GM19397 (cell line): ENCODE measurements around the gene SYP.
A peak's percentile ranks its signal among the peaks of the same experiment; 100 is the strongest.

Experiments
- ATAC-seq: cut with Tn5 transposase; IDR thresholded peaks from one replicate; pipeline ENCODE4 v1.9.1; 2021; ENCODE audit warnings: mild to moderate bottlenecking, moderate library complexity; ENCODE audit not compliant: unreplicated experiment

The SYP gene

DNA sequence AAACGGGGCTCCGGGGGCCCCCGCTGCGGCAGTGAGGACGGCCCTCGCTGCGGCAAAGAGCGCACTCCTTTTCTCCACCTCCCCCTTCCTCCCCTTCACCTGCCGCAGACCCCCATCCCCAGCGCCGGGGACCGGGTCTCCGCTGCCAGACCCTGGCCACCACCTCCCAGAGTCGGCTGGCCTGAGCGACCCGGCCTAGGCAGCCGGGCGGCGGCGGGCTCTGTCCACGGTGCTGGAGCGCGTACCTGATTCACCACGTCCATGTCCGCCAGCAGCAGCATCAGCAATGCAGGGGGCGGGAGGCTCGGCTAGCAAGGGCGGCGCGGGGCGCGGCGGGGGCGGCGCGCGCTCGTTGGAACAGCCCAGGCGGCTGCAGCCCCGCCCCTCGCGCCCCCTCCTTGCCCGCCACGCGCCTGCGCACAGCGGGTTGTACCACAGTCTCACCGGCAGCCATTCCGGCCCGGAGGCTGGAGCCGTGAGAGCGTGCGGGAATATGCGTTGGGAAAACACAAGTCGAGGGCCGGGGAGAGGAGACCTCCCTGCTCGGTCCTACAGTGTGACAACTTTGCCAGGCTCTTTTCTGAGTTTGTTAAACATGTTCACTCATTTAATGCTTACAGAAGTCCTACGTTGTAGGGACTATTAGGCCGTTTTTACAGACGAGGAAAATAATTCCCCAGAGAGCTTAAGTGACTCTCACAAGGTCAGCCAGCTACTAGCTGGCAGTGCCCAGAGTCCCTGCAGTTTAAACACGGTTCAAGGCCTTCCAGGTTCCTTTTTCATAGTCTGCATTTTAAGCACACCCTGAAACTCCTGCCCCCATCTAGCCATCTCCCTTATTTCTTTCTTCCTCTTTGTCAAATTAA is at the start of gene SYP:
Gene SYP, minus strand, starts transcription at position 288 of the 866 bp plus-strand sequence. Its CDS starts 7 bp downstream, at position 281.
- peak; percentile 98 for ATAC-seq

- ATAC-seq: no peak
These were observed 49.6 kb upstream of the SYP start for GRCh38 chrX:49249616-49250015.

GRCh38 chrX:49249071-49249470 is 49.1 kb upstream of the SYP start:
- no peak for ATAC-seq

- no peak for ATAC-seq
These were observed 48.2 kb upstream of the SYP start for GRCh38 chrX:49247916-49248811.

DNA sequence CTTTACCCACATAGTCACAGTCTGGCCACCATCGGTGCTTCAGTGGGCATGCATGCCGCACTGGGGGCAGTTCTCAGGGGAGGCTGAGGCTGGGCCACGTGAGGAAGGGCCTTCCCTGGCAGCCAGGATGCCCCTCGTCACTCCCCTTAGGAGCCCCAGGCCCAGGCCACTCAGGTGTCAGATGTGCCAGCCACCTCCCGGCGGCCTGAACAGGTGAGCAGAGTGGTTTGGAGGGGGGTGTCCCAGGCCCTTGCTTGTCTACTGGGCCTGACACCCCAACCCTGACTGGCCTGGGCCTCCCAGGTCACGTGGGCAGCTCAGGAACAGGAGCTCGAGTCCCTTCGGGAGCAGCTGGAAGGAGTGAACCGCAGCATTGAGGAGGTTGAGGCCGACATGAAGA is 47.4 kb upstream of the SYP start:
- no peak for ATAC-seq

- ATAC-seq: no peak
These were observed 46.5 kb upstream of the SYP start for GRCh38 chrX:49246541-49246940.

DNA sequence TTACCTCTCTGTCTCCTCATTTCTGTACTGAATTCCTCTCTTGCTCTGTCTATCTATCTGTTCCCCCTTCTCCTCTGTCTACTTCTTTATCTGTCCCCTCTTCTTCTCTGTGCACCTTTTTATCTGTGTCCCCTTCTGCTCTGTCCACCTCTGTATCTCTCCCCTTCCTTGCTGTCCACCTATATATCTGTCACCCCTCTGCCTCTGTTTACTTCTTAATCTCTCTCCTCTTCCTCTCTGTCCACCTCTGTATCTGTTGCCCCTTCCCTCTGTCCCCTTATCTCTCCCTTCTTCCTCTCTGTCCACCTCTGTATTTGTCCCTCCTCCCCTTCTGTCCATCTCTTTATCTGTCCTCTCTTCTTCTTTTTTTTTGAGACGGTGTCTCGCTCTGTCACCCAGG is 44.2 kb upstream of the SYP start:
- no peak for ATAC-seq

DNA sequence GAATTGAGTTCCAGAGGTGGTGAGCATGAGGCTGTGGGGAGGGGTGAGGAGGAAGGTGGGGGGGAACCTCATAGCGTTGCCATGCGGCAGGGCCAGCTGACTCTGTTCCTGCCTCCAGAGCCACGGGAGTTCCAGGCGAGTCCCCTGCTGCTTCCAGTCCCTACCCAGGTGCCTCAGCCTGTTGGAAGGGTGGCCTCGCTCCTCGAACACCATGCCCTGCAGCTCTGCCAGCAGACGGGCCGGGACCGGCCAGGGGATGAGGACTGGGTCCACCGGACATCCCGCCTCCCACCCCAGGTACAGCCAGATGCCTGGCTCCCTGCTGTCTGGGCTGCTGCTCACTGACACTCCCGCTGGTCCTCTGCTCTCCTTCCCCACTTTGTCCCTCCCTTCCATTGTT is 43.2 kb upstream of the SYP start:
- no peak for ATAC-seq

GRCh38 chrX:49242545-49243066 is 42.6 kb upstream of the SYP start:
- no peak for ATAC-seq

DNA sequence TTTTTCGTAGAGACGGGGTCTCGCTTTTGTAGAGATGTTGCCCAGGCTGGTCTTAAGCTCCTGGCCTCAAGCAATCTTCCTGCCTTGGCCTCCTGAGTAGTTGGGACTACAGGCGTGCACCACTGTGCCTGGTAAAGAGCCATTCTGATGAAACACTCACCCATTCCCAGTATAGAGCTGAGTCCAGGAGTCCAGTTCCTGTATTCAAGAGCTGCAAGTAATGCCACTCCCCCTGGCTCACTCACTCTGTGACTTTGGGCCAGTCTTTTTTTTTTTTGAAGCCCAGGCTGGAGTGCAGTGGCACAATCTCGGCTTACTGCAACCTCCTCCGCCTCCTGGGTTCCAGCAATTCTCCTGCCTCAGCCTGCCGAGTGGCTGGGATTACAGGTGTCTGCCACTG is 38.7 kb upstream of the SYP start:
- no peak for ATAC-seq

DNA sequence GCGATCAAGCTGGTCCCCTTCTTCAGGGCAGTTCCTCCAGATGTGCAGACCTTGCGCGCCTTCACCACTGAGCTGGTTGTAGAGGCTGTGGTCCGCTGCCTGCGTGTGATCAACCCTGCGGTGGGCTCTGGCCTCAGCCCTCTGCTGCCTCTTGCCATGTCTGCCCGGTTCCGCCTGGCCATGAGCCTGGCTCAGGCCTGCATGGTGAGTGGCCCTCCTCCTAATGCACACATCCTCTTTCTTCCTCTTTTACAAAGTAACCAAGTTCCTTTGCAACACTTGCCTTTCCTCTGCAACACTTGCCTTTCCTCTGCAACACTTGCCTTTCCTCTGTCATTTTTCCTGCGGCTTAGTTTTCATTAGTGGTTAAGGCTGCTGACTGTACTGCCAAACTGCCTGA is 37.1 kb upstream of the SYP start:
- ATAC-seq: no peak

DNA sequence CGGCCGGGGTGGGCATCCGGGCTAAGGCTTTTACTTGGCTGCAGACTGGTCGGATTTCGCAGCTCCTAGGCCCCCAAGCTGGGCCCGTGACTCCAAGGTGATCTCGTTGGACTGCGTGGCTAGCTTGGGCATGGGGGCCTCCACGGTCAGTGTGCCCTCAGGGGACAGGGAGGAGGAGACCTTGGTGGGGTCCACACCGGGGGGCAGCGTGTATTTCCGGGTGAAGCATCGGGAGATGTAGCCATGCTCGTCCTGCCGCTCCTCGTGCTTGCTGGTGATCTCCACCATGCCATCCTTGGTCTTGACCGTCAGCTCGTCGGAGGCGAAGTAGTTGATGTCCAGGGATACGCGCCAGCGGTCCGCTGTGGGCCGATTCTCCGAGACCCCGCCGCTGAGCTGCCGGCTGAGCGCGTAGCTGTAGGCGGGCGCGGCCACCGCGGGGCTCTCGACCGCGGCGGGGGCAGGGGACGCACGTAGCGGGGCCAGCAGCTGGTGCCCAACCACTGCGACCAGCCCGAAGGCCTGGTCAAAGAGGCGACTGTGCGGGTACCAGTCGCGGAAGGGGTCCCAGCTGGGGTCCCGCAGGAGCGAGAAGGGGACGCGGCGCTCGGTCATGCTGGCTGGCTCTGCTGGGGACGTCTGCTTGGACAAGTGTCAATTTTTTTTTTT is 34.0 kb upstream of the SYP start:
- ATAC-seq: no peak

GRCh38 chrX:49233176-49233575 is 33.2 kb upstream of the SYP start, which contains the start of gene CACNA1F:
Gene CACNA1F, minus strand, starts transcription at chrX:49233340. Its CDS starts 31 bp downstream, at chrX:49233309.
- ATAC-seq: no peak

- no peak for ATAC-seq
These were observed 32.5 kb upstream of the SYP start for GRCh38 chrX:49232525-49232924.

- ATAC-seq: no peak
These were observed 31.5 kb upstream of the SYP start for GRCh38 chrX:49231333-49232000.

DNA sequence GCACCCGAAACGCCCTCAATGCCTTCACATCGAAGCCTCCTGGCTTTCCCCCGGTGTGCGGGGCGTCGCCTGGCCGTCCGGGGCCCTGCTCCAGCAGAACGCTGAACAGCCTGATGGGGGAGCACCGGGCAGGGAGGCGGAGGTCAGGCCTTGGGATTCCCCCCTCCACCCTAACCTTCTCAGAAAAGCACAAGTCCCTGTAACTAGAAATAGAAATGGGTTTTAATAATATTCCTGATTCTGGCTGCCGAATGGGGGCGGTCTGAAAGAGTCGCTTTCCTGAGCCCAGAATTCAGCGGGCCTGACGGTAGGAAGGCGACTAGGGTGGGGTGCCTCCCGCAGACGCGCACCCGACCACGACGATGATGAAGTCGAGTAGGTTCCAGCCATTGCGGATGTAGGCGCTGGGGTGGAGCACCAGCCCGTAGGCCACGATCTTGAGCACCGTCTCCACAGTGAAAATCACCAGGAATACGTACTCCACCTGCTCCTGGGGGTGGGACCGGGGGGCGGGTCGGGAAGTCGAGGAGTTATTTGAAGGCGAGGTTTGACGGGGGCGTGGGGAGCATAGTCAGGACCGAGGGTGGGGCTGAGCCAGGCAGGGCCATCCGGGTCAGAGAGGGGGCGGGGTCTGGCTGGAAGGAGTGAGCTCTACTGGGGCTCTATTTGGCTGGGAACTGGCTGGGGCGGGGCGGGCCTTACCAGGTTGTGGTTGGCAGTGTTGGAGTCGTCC is 30.7 kb upstream of the SYP start:
- ATAC-seq: peak; percentile 60

DNA sequence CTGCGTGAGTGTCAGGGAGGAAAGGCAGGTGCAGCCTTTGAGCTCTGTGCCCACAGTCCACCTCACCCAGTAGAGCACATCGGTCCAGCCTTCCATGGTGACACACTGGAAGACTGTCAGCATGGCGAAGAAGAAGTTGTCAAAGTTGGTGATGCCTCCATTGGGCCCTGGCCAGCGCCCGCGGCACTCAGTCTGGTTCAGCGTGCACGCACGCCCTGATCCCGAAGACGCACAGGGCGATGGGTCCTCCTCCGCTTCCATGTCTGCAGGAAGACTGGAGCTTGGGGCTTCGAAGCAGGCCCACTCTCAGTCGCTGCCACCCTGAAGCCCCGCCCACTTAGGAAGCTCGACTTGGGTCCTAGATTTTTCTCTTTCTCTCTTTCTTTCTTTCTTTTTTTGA is 28.2 kb upstream of the SYP start:
- ATAC-seq: no peak

DNA sequence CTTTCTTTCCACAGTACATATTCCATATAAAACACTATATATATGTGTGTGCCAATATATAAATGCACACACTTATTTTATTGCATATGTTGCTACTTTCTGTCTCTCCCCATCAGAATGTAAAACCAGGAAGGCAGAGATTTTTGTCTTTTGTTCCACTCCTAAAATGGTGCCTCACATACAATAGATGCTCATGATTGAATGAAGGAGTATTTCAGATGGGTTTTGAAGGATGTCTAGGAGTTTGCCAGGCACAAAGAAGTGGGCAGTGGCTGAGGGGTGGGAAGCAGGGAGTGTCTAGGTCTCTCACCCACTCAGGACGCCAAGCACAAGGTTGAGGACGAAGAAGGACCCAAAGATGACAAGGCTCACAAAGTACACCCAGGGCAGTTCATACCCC is 27.7 kb upstream of the SYP start:
- ATAC-seq: no peak

DNA sequence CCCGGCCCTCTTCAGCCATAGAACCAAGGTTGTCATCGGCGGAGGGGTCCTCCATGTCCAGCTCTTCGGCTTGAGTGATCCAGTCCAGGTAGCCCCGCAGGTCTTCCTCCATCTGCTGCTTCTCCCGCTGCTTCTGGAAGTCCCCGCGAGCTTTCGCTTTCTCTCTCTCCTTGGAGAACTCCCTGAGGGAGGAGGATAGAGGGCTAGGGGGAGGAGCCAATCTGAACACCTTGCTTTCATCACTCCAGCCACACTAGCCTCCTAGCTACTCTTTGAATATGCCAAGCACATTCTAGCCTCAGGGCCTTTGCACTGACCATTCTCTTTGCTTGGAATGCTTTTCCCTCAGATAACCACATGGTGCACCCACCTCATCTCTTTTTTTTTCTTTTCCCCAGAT is 27.0 kb upstream of the SYP start:
- ATAC-seq: no peak

DNA sequence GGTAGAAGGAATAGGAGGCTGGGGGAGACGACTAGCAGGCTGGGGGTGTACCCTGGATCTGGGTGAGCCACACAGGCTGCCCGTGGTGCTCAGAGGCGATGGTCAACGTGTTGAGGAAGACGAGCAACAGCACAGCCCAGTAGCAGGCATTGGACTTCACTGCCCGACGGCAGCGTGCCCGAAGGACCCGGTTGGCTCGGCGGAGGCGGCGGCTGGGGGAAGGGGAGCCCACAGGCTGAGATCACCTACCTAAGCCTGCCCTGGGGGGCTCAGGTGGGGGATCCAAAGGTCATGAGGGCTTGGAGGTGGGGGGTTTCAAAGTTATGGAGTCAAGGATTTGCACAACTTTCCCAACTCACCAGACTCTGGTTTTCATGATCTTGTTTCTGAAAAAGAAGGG is 25.9 kb upstream of the SYP start:
- ATAC-seq: no peak
